Hepatocyte (in vitro differentiated cells): ENCODE measurements around the gene EYS. TPM values are rescaled to one million over a fixed set of nuclear protein-coding genes. Genes with fewer than 3 reads are reported as not detected.

Experiments used
- DNase-seq: peaks from one replicate; pipeline ENCODE4 v3.0.0-alpha.2; 2016; ENCODE audit warnings: low spot score
- H2AFZ ChIP-seq: fragments of 200-600 bp; sonication (generic); 2 replicates; pipeline ENCODE4 v1.6.0; 2016; ENCODE audit warnings: antibody characterized with exemption, mild to moderate bottlenecking
- H3K27ac ChIP-seq: fragments of 200-600 bp; sonication (generic); 2 replicates; pipeline ENCODE4 v1.5.1; 2016; ENCODE audit warnings: mild to moderate bottlenecking
- H3K27me3 ChIP-seq: fragments of 200-600 bp; sonication (generic); 2 replicates; pipeline ENCODE4 v1.6.1; 2016
- H3K36me3 ChIP-seq: fragments of 200-600 bp; sonication (generic); replicated peaks from 2 replicates; pipeline ENCODE4 v1.5.1; 2016; ENCODE audit warnings: low read depth; ENCODE audit not compliant: insufficient read depth
- H3K4me1 ChIP-seq: fragments of 200-600 bp; sonication (generic); 2 replicates; pipeline ENCODE4 v1.5.1; 2016; ENCODE audit warnings: mild to moderate bottlenecking, moderate library complexity; ENCODE audit not compliant: insufficient read depth
- H3K4me2 ChIP-seq: fragments of 200-600 bp; sonication (generic); 2 replicates; pipeline ENCODE4 v1.6.0; 2016
- H3K4me3 ChIP-seq: fragments of 200-600 bp; sonication (generic); 2 replicates; pipeline ENCODE4 v1.5.1; 2016; ENCODE audit warnings: mild to moderate bottlenecking
- H3K79me2 ChIP-seq: fragments of 200-600 bp; sonication (generic); 2 replicates; pipeline ENCODE4 v1.6.0; 2017; ENCODE audit warnings: mild to moderate bottlenecking
- H3K9me2 ChIP-seq: fragments of 200-600 bp; sonication (generic); replicated peaks from 2 replicates; pipeline ENCODE4 v1.6.0; 2017; ENCODE audit warnings: mild to moderate bottlenecking; ENCODE audit not compliant: insufficient read depth
- H3K9me3 ChIP-seq: fragments of 200-600 bp; sonication (generic); 2 replicates; pipeline ENCODE4 v1.5.1; 2016; ENCODE audit warnings: low read depth, mild to moderate bottlenecking
- H4K20me1 ChIP-seq: fragments of 200-600 bp; sonication (generic); 2 replicates; pipeline ENCODE4 v1.6.0; 2016; ENCODE audit warnings: mild to moderate bottlenecking; ENCODE audit not compliant: insufficient read depth, poor library complexity, severe bottlenecking
- CTCF ChIP-seq: fragments of 200-600 bp; sonication (generic); IDR thresholded peaks from 2 replicates; pipeline ENCODE4 v1.5.1; 2016; ENCODE audit warnings: antibody characterized with exemption, mild to moderate bottlenecking; ENCODE audit not compliant: poor library complexity
- EZH2 ChIP-seq: fragments of 200-600 bp; sonication (generic); IDR thresholded peaks from 2 replicates; pipeline ENCODE4 v1.6.1; 2016; ENCODE audit warnings: antibody characterized with exemption, mild to moderate bottlenecking, borderline replicate concordance
- EZH2phosphoT487 ChIP-seq: fragments of 200-600 bp; sonication (generic); IDR thresholded peaks from one replicate; pipeline ENCODE4 v1.6.1; 2018; ENCODE audit warnings: antibody characterized with exemption, mild to moderate bottlenecking, low read depth, moderate library complexity; ENCODE audit not compliant: unreplicated experiment, severe bottlenecking
- WGBS: methylation state at CpG from one replicate; pipeline ENCODE4 v1.1.6; 2016; ENCODE audit warnings: low lambda C conversion rate; ENCODE audit errors: missing lambda C conversion rate; 5-methylcytosine and 5-hydroxymethylcytosine counted together
- polyA plus RNA-seq: library from polyadenylated mRNA; unstranded; fragments of >200 nt; fragmentation: Nextera tagmentation; extraction: Ambion mirVana; gene quantifications from 2 replicates; pipeline ENCODE4 v1.2.1, GENCODE V29; 2016
- total RNA-seq: library from RNA; depleted of rRNA; stranded (reverse); fragments of >200 nt; gene quantifications from 2 replicates; pipeline ENCODE4 v1.2.3, GENCODE V29; 2014

The EYS gene
- total and polyA plus RNA-seq, 2 experiments from 2014 or later: 0.57 to 0.68 TPM

GRCh38 chr6:65199683-65200082 is 507.3 kb downstream of the EYS start:
- no peaks in the 10 kb centered on the region for H3K9me3 ChIP-seq
- H3K27ac ChIP-seq: no peak overlapping the region
- TF ChIP-seq CTCF: no peak
- no peak for TF ChIP-seq EZH2phosphoT487
- H3K4me2 ChIP-seq: no peak overlapping the region
- H3K4me3 ChIP-seq: no peak overlapping the region
- H3K27me3 ChIP-seq: no peaks in the 10 kb centered on the region
- no peak for DNase-seq
- H3K79me2 ChIP-seq: no peaks in the 10 kb centered on the region
- no peaks in the 10 kb centered on the region for H3K4me1 ChIP-seq
- no peaks in the 10 kb centered on the region for H4K20me1 ChIP-seq
- H2AFZ ChIP-seq: no peak overlapping the region
- no peaks in the 10 kb centered on the region for H3K9me2 ChIP-seq
- 67% methylated on average over 3 of the region's 3 CpGs for WGBS
- no peaks in the 10 kb centered on the region for H3K36me3 ChIP-seq

DNA sequence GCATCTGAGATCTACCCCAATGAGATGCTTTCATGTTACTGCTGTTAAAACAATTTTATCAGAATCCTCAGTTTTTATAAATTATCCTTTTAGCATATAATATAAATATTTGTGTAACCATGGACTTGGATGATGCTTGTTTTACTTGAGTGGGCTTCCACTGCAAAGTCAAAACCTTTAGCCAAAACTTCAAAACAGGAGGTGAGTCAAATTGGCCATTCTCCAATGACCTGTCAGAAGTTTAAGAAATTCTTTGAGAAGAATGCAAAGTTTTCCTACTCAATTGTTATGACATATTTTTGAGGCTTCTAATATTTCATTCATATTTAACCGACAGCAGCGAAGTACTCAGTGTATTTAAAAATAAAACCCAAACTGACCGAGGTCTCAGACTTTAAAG is 507.9 kb downstream of the EYS start:
- Histone ChIP-seq H4K20me1 (no peaks in the 10 kb centered on the region), H3K79me2 (no peaks in the 10 kb centered on the region), H3K9me2 (no peaks in the 10 kb centered on the region), H2AFZ (no peak overlapping the region), H3K27ac (no peak overlapping the region), H3K36me3 (no peaks in the 10 kb centered on the region), H3K4me2 (no peak overlapping the region), H3K9me3 (no peaks in the 10 kb centered on the region), H3K4me1 (no peaks in the 10 kb centered on the region), H3K4me3 (no peak overlapping the region), H3K27me3 (no peaks in the 10 kb centered on the region)
- DNase-seq: no peak
- TF ChIP-seq EZH2phosphoT487 (no peak), EZH2 (no peak), CTCF (no peak)
- 94% methylated on average over 3 of the region's 3 CpGs for WGBS

GRCh38 chr6:65191471-65191870 is 515.6 kb downstream of the EYS start:
- Histone ChIP-seq H3K36me3 (no peaks in the 10 kb centered on the region), H3K9me3 (no peaks in the 10 kb centered on the region), H3K4me3 (no peak overlapping the region), H3K9me2 (no peaks in the 10 kb centered on the region), H3K4me2 (no peak overlapping the region), H3K27me3 (no peaks in the 10 kb centered on the region), H2AFZ (no peak overlapping the region), H3K27ac (no peak overlapping the region), H4K20me1 (no peaks in the 10 kb centered on the region), H3K4me1 (no peaks in the 10 kb centered on the region), H3K79me2 (no peaks in the 10 kb centered on the region)
- WGBS: 89% methylated on average over 2 of the region's 2 CpGs
- no peak for TF ChIP-seq CTCF
- TF ChIP-seq EZH2phosphoT487: no peak
- TF ChIP-seq EZH2: no peak
- DNase-seq: no peak

DNA sequence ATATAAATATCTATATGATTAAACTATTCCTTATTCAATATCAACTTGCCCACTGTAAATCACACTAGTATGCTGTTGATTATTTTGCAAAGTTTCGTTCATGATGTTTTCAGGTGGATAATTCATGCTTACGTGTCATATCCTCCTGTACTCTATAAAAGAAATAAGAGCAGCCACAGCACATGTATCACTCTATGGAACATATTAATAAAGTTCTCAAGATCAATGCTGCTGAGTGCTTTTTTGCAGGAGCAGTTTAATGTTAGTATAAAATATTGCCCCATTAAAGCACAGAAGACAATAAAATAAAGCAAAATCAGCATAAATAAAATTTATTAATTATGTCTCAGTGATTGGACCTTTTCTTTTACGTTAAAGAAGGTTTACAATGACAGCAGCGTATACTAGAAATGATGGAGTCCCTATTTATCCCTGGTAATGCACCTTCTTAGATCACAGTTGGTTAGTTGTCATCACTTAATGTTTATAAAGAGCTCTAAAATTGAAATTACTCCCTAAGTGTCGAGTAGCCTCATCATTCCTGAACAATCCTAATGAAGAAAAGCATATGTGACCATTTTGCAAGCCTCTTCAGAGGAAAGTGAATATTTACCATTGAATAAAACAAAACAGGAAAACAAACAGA is 517.7 kb downstream of the EYS start:
- Histone ChIP-seq H3K27me3 (no peaks in the 10 kb centered on the region), H3K36me3 (no peaks in the 10 kb centered on the region)
- no peak for TF ChIP-seq EZH2phosphoT487
- no peak for TF ChIP-seq EZH2

More for the DNA sequence above, 517.7 kb downstream of the EYS start:
- H3K79me2 ChIP-seq: no peaks in the 10 kb centered on the region
- H2AFZ ChIP-seq: no peak overlapping the region
- DNase-seq: no peak
- H3K4me3 ChIP-seq: no peak overlapping the region
- H3K4me2 ChIP-seq: no peak overlapping the region
- no peaks in the 10 kb centered on the region for H3K9me3 ChIP-seq
- H4K20me1 ChIP-seq: no peaks in the 10 kb centered on the region
- 89% methylated on average over 5 of the region's 5 CpGs for WGBS
- H3K27ac ChIP-seq: no peak overlapping the region
- no peaks in the 10 kb centered on the region for H3K9me2 ChIP-seq
- H3K4me1 ChIP-seq: no peaks in the 10 kb centered on the region
